Measurements from ENCODE around the gene IL20RA. TPM values are rescaled to one million over a fixed set of nuclear protein-coding genes. Genes with fewer than 3 reads are reported as not detected.

IL20RA gene
- total RNA-seq, 3 donors from 2014 or later (not counting 1 experiment from before 2014, with no cell fraction given): not detected

- TF ChIP-seq CTCF (IDR thresholded peaks at IDR 0.05): no peak
- Mint-ChIP-seq H3K27ac (no peak overlapping the region), H3K9me3 (peaks cover 0 to 3% of the 10 kb centered on the region in 2 donors), H3K4me3 (no peak overlapping the region), H3K36me3 (peaks cover 5% of the 10 kb centered on the region), H3K4me1 (peaks cover 10 to 24% of the 10 kb centered on the region in 2 donors), H3K27me3 (ENCODE audit: low read depth in 2 of 2) (peaks cover 65 to 92% of the 10 kb centered on the region in 2 donors)
- Histone ChIP-seq H3K4me3 (ENCODE audit: low read length) (no peak overlapping the region), H3K36me3 (ENCODE audit: control insufficient read depth, insufficient read depth, low read length) (no peaks in the 10 kb centered on the region), H3K4me1 (ENCODE audit: control insufficient read depth, insufficient read depth, low read length) (peaks cover 9% of the 10 kb centered on the region), H3K9me3 (ENCODE audit: control insufficient read depth, insufficient read depth, low read length) (peaks cover 3% of the 10 kb centered on the region), H3K27ac (ENCODE audit: low read length) (no peak overlapping the region), H3K27me3 (ENCODE audit: control insufficient read depth, insufficient read depth, low read length) (peaks cover 72% of the 10 kb centered on the region)
- no peak for ATAC-seq
- intact Hi-C loops (cut with micrococcal nuclease): no loop called here
- no CpG with 5 or more reads among the region's 2 CpGs for WGBS (ENCODE audit: insufficient coverage)
- no peak for DNase-seq
These were observed 15.9 kb downstream of the IL20RA start for GRCh38 chr6:137028912-137029311.

GRCh38 chr6:137025786-137026730, 18.7 kb downstream of the IL20RA start:
- ATAC-seq: peak in 1 of 3 donors; percentile 51
- no peaks in the 10 kb centered on the region for H3K36me3 Mint-ChIP-seq

GRCh38 chr6:137024237-137024990, 20.4 kb downstream of the IL20RA start:
- WGBS (ENCODE audit: insufficient coverage): 85% methylated on average over 3 of the region's 3 CpGs
- Histone ChIP-seq H3K4me1 (ENCODE audit: control insufficient read depth, insufficient read depth, low read length) (no peaks in the 10 kb centered on the region), H3K9me3 (ENCODE audit: control insufficient read depth, insufficient read depth, low read length) (peaks cover 5% of the 10 kb centered on the region), H3K4me3 (ENCODE audit: low read length) (no peak overlapping the region), H3K36me3 (ENCODE audit: control insufficient read depth, insufficient read depth, low read length) (no peaks in the 10 kb centered on the region), H3K27me3 (ENCODE audit: control insufficient read depth, insufficient read depth, low read length) (peaks cover 64% of the 10 kb centered on the region), H3K27ac (ENCODE audit: low read length) (no peak overlapping the region)
- no peak for ATAC-seq
- intact Hi-C loops (cut with micrococcal nuclease): no loop called here
- no peak overlapping the region for H3K4me3 Mint-ChIP-seq
- peaks cover 52 to 83% of the 10 kb centered on the region in 2 donors for H3K27me3 Mint-ChIP-seq (ENCODE audit: low read depth in 2 of 2)
- no peak for DNase-seq
- peaks cover 0 to 6% of the 10 kb centered on the region in 2 donors for H3K4me1 Mint-ChIP-seq
- H3K36me3 Mint-ChIP-seq: no peaks in the 10 kb centered on the region
- H3K9me3 Mint-ChIP-seq: peaks cover 0 to 4% of the 10 kb centered on the region in 2 donors
- no peak for TF ChIP-seq CTCF (IDR thresholded peaks at IDR 0.05)
- no peak overlapping the region for H3K27ac Mint-ChIP-seq

More at GRCh38 chr6:137025786-137026730, 18.7 kb downstream of the IL20RA start:
- WGBS (ENCODE audit: insufficient coverage): 45% methylated on average over 8 of the region's 8 CpGs
- DNase-seq: no peak
- peaks cover 59 to 87% of the 10 kb centered on the region in 2 donors for H3K27me3 Mint-ChIP-seq (ENCODE audit: low read depth in 2 of 2)
- Histone ChIP-seq H3K27ac (ENCODE audit: low read length) (no peak overlapping the region), H3K36me3 (ENCODE audit: control insufficient read depth, insufficient read depth, low read length) (no peaks in the 10 kb centered on the region), H3K27me3 (ENCODE audit: control insufficient read depth, insufficient read depth, low read length) (peaks cover 68% of the 10 kb centered on the region), H3K4me3 (ENCODE audit: low read length) (no peak overlapping the region), H3K4me1 (ENCODE audit: control insufficient read depth, insufficient read depth, low read length) (no peaks in the 10 kb centered on the region), H3K9me3 (ENCODE audit: control insufficient read depth, insufficient read depth, low read length) (no peaks in the 10 kb centered on the region)
- H3K4me1 Mint-ChIP-seq: peaks cover 0 to 6% of the 10 kb centered on the region in 2 donors
- no peaks in the 10 kb centered on the region for H3K9me3 Mint-ChIP-seq
- TF ChIP-seq CTCF (IDR thresholded peaks at IDR 0.05): no peak
- intact Hi-C loops (cut with micrococcal nuclease): no loop called here
- no peak overlapping the region for H3K27ac Mint-ChIP-seq
- H3K4me3 Mint-ChIP-seq: no peak overlapping the region

All from natural killer cell (primary cell).